Measurements from ENCODE around the gene RLN1. TPM values are rescaled to one million over a fixed set of nuclear protein-coding genes. Genes with fewer than 3 reads are reported as not detected.

RLN1 gene
- total RNA-seq, 1 experiment from 2014 or later = not detected

Small RNA genes lying within 50 kb of the gene (small RNA-seq; reads per million reads assigned to genes)
- gene AL135786.1 = 0 reads per million in 2 experiments
- gene HMGN2P31 = 0 reads per million in 2 experiments

Other genes with a start within 250 kb of the RLN1 start
- gene INSL6, start 154.2 kb downstream of the RLN1 start, total RNA-seq (2014; rRNA removed; shearing (Covaris generic)) = not detected in 2 replicates
- gene INSL4, start 108.5 kb downstream of the RLN1 start, total RNA-seq (2014; rRNA removed; shearing (Covaris generic)) = 0.13 and 0.40 TPM in 2 replicates
- not detected in 2 replicates for gene RLN2, start 35.2 kb downstream of the RLN1 start, total RNA-seq (2014; rRNA removed; shearing (Covaris generic))
- gene PLGRKT, start 98.0 kb upstream of the RLN1 start, total RNA-seq (2014; rRNA removed; shearing (Covaris generic)) = 38.0 and 40.2 TPM in 2 replicates
- 3.4 and 3.8 TPM in 2 replicates for gene CD274, start 110.7 kb upstream of the RLN1 start, total RNA-seq (2014; rRNA removed; shearing (Covaris generic))
- not detected in 2 replicates for gene PDCD1LG2, start 170.7 kb upstream of the RLN1 start, total RNA-seq (2014; rRNA removed; shearing (Covaris generic))

Data from SK-MEL-5 (cell line).